ENCODE measurements around the gene GATA2. TPM values are rescaled to one million over a fixed set of nuclear protein-coding genes. Genes with fewer than 3 reads are reported as not detected.

GATA2 gene
- total RNA-seq, 2 donors from 2014 or later: 181 to 275 TPM

GRCh38 chr3:128458746-128459460 is 34.1 kb downstream of the GATA2 start:
- TF ChIP-seq POLR2AphosphoS5 (IDR thresholded peaks at IDR 0.05) (no peak), POLR2A (IDR thresholded peaks at IDR 0.05) (no peak), CTCF (IDR thresholded peaks at IDR 0.05) (no peak)
- Histone ChIP-seq H3K4me3 (no peak overlapping the region), H3K27ac (no peak overlapping the region), H3K27me3 (replicated peaks; ENCODE audit: insufficient read depth) (no peaks in the 10 kb centered on the region), H3K36me3 (no peaks in the 10 kb centered on the region), H3K9me3 (no peaks in the 10 kb centered on the region), H3K4me1 (replicated peaks) (no peaks in the 10 kb centered on the region)
- 85% methylated on average over 17 of the region's 18 CpGs for WGBS
- DNase-seq (ENCODE audit: low spot score): no peak
- intact Hi-C loops (cut with DNase I): no loop called here

GRCh38 chr3:128457937-128458336 is 35.1 kb downstream of the GATA2 start:
- TF ChIP-seq POLR2AphosphoS5 (IDR thresholded peaks at IDR 0.05) (no peak), CTCF (IDR thresholded peaks at IDR 0.05) (no peak)
- H3K27ac ChIP-seq: no peak overlapping the region
- no peaks in the 10 kb centered on the region for H3K36me3 ChIP-seq
- DNase-seq (ENCODE audit: low spot score): no peak
- H3K9me3 ChIP-seq: no peaks in the 10 kb centered on the region
- intact Hi-C loops (cut with DNase I): no loop called here
- no peaks in the 10 kb centered on the region for H3K27me3 ChIP-seq (replicated peaks; ENCODE audit: insufficient read depth)
- no peak overlapping the region for H3K4me3 ChIP-seq
- no peaks in the 10 kb centered on the region for H3K4me1 ChIP-seq (replicated peaks)
- WGBS: 81% methylated on average over 12 of the region's 12 CpGs

- Histone ChIP-seq H3K4me3 (no peak overlapping the region), H3K27me3 (replicated peaks; ENCODE audit: insufficient read depth) (no peaks in the 10 kb centered on the region), H3K4me1 (replicated peaks) (no peaks in the 10 kb centered on the region), H3K36me3 (no peaks in the 10 kb centered on the region), H3K27ac (no peak overlapping the region), H3K9me3 (no peaks in the 10 kb centered on the region)
- WGBS: 61% methylated on average over 27 of the region's 27 CpGs
- intact Hi-C loops (cut with DNase I): no loop called here
- no peak for DNase-seq (ENCODE audit: low spot score)
- TF ChIP-seq POLR2A (IDR thresholded peaks at IDR 0.05) (no peak), CTCF (IDR thresholded peaks at IDR 0.05) (no peak), POLR2AphosphoS5 (IDR thresholded peaks at IDR 0.05) (no peak)
These were observed 36.0 kb downstream of the GATA2 start for GRCh38 chr3:128456776-128457715.

- Histone ChIP-seq H3K27me3 (replicated peaks; ENCODE audit: insufficient read depth) (no peaks in the 10 kb centered on the region), H3K36me3 (no peaks in the 10 kb centered on the region), H3K4me3 (no peak overlapping the region), H3K9me3 (no peaks in the 10 kb centered on the region), H3K27ac (no peak overlapping the region), H3K4me1 (replicated peaks) (no peaks in the 10 kb centered on the region)
- DNase-seq (ENCODE audit: low spot score): no peak
- intact Hi-C loops (cut with DNase I): no loop called here
- no peak for TF ChIP-seq CTCF (IDR thresholded peaks at IDR 0.05)
- TF ChIP-seq POLR2A (IDR thresholded peaks at IDR 0.05): no peak
- TF ChIP-seq POLR2AphosphoS5 (IDR thresholded peaks at IDR 0.05): no peak
- WGBS: 72% methylated on average over 16 of the region's 16 CpGs
These were observed 36.9 kb downstream of the GATA2 start for GRCh38 chr3:128455786-128456748.

All from prostate gland (tissue), 2 donors.